A549 (cell line): Measurements from ENCODE around the gene PDIA5.

Source experiments
- CTCF ChIP-seq: fragments of >200 bp; sonication (Bioruptor Twin); formaldehyde crosslinking; IDR thresholded peaks from 3 replicates; pipeline ENCODE4 v1.5.1; 2016
- POLR2AphosphoS2 ChIP-seq: conservative IDR thresholded peaks from 2 replicates; pipeline ENCODE4 v1.6.1; 2012; ENCODE audit warnings: low read length, improper control_type of control experiment, inconsistent platforms
- RAD21 ChIP-seq, 2 experiments: fragments of >200 bp in 1 of 2; sonication (Bioruptor Twin) in 1 of 2; formaldehyde crosslinking in 1 of 2; IDR thresholded peaks in 1 of 2; conservative IDR thresholded peaks in 1 of 2; 2 replicates in 1 of 2; 3 replicates in 1 of 2; pipeline ENCODE4 v1.6.1; 2012 to 2018; ENCODE audit warnings: inconsistent platforms in 1 of 2

GRCh38 chr3:123152687-123153086 is 85.9 kb downstream of the PDIA5 start:
- no peak for TF ChIP-seq CTCF
- no peak for TF ChIP-seq RAD21 (conservative IDR thresholded peaks at IDR 0.05 in 1 of 2, IDR thresholded peaks at IDR 0.05 in 1 of 2)
- no peak for TF ChIP-seq POLR2AphosphoS2
